HG03066 (cell line): Measurements from ENCODE around the gene ZNF462.

ENCODE experiments used
- ATAC-seq: cut with Tn5 transposase; IDR thresholded peaks from one replicate; pipeline ENCODE4 v1.9.1; 2021; ENCODE audit warnings: low read depth; ENCODE audit not compliant: unreplicated experiment

ZNF462 gene

GRCh38 chr9:106922026-106922425 is 59.1 kb downstream of the ZNF462 start:
- ATAC-seq = no peak

GRCh38 chr9:106925392-106925791 is 62.4 kb downstream of the ZNF462 start:
- no peak for ATAC-seq

DNA sequence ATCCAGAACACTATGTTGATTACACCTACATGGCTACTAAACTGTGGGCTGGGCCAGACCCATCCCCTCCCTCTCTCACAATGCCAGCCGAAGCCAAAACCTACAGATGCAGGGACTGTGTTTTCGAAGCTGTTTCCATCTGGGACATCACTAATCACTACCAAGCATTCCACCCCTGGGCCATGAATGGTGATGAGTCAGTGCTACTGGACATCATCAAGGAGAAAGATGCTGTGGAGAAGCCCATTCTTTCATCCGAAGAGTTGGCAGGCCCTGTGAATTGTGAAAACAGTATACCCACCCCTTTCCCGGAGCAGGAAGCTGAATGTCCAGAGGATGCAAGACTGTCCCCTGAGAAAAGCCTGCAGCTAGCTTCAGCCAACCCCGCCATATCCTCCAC is 65.0 kb downstream of the ZNF462 start:
- ATAC-seq = no peak

DNA sequence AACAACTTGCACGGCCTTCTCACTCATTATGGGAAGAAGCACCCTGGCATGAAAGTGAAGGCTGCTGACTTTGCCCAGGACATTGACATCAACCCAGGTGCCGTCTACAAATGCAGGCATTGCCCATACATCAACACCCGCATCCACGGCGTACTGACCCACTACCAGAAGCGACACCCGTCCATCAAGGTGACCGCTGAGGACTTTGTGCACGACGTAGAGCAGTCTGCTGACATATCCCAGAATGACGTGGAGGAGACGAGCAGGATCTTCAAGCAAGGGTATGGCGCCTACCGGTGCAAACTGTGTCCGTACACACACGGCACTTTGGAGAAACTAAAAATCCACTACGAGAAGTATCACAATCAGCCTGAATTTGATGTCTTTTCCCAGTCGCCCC is 65.4 kb downstream of the ZNF462 start:
- ATAC-seq = no peak

DNA sequence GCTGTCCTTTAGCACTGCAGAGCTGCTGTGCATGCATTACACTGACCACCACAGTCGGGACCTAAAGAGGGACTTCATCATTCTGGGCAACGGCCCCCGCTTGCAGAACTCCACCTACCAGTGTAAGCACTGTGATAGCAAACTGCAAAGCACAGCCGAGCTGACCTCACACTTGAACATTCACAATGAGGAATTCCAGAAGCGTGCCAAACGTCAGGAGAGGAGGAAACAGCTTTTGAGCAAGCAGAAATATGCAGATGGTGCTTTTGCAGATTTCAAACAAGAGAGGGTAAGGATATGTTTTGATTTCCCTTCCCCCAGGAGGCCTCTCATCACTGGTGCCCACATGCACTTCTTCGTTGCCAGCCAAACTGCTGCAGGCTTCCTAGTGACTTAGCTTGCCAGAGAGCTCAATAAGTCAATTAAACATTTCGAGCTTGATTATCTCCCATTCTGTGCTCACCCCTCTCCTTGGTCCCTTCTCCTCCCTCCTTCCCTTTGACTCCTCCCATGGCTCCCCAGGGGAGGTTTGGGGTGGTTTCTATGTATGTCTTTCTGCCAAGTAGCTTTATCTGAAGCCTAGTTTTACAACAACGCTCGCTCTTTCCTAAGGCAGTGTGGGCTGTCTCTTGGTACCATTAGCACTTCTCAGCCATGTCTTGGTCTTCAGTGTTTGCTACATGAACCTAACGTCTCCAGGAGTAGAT is 66.7 kb downstream of the ZNF462 start:
- ATAC-seq = no peak

- ATAC-seq = no peak
These were observed 67.5 kb downstream of the ZNF462 start for GRCh38 chr9:106930477-106930876.

GRCh38 chr9:106931466-106931865 is 68.5 kb downstream of the ZNF462 start:
- ATAC-seq = no peak

- ATAC-seq = no peak
These were observed 69.2 kb downstream of the ZNF462 start for GRCh38 chr9:106932178-106932577.

DNA sequence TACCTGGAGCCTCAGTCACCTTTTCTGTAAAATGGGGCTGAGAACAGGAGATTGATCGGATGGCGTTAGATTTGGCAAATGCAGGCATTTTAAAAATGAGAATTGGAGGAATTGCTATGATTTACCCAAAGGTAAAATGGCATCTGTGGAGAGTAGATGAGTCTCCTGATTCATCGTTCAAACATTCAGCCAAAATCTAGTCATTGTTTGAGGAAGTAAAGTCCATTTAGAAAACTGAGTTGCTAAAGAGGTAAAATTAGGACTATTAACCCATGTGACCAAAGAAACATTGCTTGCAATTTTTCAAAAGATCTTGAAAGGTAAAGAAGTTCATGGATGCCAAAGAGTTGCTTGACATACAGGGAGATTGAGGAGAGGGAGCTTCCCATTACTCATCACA is 69.7 kb downstream of the ZNF462 start:
- no peak for ATAC-seq

DNA sequence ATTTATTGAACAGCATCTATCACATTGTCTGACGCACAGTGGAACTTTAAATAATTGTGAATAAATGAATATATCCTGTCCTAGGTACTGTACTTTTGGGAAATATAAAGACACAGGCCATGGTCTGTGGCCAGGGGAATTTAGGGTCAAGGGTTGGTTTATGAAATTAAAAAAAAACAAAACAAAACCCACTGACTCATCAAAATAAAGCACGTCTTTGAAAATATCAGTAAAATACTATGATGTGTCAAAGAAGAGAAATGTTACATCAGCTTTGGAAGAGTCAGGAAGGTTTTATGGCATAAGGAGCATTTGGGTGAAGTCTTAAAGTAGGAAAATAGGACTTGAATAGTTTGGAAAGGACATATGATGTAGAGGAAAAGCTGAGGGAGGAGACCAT is 70.5 kb downstream of the ZNF462 start:
- ATAC-seq = no peak

GRCh38 chr9:106934442-106935238 is 71.7 kb downstream of the ZNF462 start:
- ATAC-seq = no peak

- ATAC-seq = no peak
These were observed 73.7 kb downstream of the ZNF462 start for GRCh38 chr9:106936680-106937079.

DNA sequence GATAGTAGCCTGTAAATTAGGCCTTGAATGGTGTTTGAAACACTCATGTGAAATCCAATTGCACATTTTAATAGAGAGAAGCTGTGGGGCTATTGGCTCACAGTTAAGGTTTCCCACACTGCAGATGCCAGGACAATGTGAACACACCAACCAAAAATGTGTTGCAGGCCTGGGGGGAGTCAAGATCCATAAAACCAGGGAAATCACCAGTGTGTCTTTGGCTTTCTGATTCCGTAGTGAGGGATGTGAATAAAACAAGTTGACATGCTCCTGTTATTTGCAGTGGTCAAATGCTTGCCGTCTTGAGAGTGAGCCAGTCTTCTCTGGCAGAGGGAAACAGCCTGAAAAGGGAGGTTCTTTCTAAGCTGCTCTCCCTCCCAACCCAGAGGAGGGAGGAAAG is 79.0 kb downstream of the ZNF462 start:
- ATAC-seq = no peak

- ATAC-seq = no peak
These were observed 83.0 kb downstream of the ZNF462 start for GRCh38 chr9:106945727-106946660.

GRCh38 chr9:106947106-106947900 is 84.3 kb downstream of the ZNF462 start:
- no peak for ATAC-seq

- ATAC-seq = no peak
These were observed 90.2 kb downstream of the ZNF462 start for GRCh38 chr9:106953174-106953573.

DNA sequence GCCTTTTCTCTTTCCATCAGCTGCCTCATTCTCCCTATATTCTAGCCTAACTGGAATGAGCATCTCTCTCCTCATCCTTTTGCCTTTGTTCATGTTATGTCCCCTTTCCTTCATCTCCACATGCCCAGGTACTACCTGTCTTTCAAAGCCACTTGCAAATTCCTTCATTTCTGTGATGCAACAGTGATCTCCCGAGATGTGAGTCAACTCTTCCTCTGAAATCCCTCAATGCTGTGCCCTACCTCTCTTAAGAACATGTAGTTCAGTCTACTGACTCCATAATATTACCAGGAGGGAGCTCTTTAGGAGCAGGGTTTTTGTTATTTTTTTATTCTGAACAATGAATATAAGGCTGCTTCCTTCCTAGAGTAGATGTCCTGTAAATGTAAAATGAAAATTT is 91.6 kb downstream of the ZNF462 start:
- ATAC-seq = no peak

DNA sequence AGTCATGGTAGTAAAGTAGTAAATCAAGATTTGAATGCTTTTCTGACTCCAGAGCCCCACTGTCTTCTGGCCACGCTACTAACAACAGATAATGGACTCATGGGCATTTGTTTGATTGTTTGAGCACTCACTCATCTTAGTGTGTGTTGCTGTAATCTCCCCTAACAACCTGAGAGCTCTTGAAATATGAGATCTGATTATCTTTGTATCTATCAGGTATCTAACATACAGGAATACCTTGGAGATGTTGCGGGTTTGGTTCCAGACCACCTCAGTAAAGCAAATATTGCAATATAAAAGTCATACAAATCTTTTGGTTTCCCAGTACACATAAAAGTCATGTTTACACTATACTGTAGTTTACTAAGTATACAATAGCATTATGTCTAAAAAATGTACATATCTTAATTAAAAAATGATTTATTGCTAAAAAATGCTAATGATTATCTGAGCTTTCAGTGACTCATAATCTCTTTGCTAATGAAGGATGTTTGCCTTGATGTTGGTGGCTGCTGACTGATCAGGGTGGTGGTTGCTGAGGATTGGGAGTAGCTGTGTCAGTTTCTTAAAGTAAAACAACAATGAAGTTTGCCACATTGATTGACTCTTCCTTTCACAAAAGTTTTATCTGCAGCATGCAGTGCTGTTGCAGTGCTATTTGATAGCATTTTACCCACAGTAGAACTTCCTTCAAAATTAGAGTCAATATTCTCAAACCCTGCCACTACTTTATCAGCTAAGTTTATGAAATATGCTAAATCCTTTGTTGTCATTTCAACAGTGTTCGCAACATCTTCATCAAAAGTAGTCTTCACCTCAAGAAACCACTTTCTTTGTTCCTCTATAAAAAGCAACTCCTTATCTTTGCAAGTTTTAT is 92.2 kb downstream of the ZNF462 start:
- no peak for ATAC-seq

GRCh38 chr9:106956971-106957370 is 94.0 kb downstream of the ZNF462 start:
- no peak for ATAC-seq
